Astrocyte (in vitro differentiated cells and primary cell): Measurements from ENCODE around the gene CRELD1.

Experiments
- EZH2 ChIP-seq: IDR thresholded peaks from 2 replicates; pipeline ENCODE4 v1.6.1; 2012; ENCODE audit warnings: mild to moderate bottlenecking, low read length, inconsistent platforms; ENCODE audit not compliant: insufficient read depth
- TF ChIP-seq, protein P1 (sequence below): IDR thresholded peaks from 2 replicates; pipeline ENCODE4 v1.5.1; 2011; ENCODE audit warnings: low read depth, mild to moderate bottlenecking, inconsistent platforms, low read length, moderate library complexity; ENCODE audit not compliant: insufficient read depth

- TF ChIP-seq, protein P1, sequence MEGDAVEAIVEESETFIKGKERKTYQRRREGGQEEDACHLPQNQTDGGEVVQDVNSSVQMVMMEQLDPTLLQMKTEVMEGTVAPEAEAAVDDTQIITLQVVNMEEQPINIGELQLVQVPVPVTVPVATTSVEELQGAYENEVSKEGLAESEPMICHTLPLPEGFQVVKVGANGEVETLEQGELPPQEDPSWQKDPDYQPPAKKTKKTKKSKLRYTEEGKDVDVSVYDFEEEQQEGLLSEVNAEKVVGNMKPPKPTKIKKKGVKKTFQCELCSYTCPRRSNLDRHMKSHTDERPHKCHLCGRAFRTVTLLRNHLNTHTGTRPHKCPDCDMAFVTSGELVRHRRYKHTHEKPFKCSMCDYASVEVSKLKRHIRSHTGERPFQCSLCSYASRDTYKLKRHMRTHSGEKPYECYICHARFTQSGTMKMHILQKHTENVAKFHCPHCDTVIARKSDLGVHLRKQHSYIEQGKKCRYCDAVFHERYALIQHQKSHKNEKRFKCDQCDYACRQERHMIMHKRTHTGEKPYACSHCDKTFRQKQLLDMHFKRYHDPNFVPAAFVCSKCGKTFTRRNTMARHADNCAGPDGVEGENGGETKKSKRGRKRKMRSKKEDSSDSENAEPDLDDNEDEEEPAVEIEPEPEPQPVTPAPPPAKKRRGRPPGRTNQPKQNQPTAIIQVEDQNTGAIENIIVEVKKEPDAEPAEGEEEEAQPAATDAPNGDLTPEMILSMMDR: no peak
- no peak for TF ChIP-seq EZH2
Observed at GRCh38 chr3:9911863-9912262, 21.8 kb upstream of the CRELD1 start.
